ENCODE results near the gene DUSP15.
"Not testable (repeated sequence)": the region's sequence is repeated elsewhere in the genome, so short reads cannot be mapped to it uniquely, and the experiment has no call there.

Gene DUSP15

GRCh38 chr20:31819083-31819784 lies 51.1 kb downstream of the DUSP15 start, which contains the start of gene MYLK2:
MYLK2 (plus strand) TSS chr20:31819356; CDS start chr20:31819581, 225 bp downstream.
- DNase-seq, result no peak

GRCh38 chr20:31818376-31818908 lies 51.9 kb downstream of the DUSP15 start:
- DNase-seq, result no peak

GRCh38 chr20:31817461-31817860 lies 52.9 kb downstream of the DUSP15 start:
- no peak for DNase-seq

- DNase-seq, result no peak
These were observed 54.1 kb downstream of the DUSP15 start for GRCh38 chr20:31816221-31816620.

GRCh38 chr20:31815408-31816188 lies 54.7 kb downstream of the DUSP15 start:
- no peak for DNase-seq

GRCh38 chr20:31814142-31814541 lies 56.2 kb downstream of the DUSP15 start:
- not testable (repeated sequence) for DNase-seq

GRCh38 chr20:31813611-31814010 lies 56.7 kb downstream of the DUSP15 start:
- no peak for DNase-seq

- no peak for DNase-seq
These were observed 58.3 kb downstream of the DUSP15 start for GRCh38 chr20:31811796-31812728.

GRCh38 chr20:31811198-31811597 lies 59.1 kb downstream of the DUSP15 start:
- DNase-seq, result no peak

All from activated CD4-positive, alpha-beta T cell treated with anti-CD3 and anti-CD28 coated beads for 1 hour (primary cell).